ENCODE measurements around the gene FOXS1.

FOXS1 gene

DNA sequence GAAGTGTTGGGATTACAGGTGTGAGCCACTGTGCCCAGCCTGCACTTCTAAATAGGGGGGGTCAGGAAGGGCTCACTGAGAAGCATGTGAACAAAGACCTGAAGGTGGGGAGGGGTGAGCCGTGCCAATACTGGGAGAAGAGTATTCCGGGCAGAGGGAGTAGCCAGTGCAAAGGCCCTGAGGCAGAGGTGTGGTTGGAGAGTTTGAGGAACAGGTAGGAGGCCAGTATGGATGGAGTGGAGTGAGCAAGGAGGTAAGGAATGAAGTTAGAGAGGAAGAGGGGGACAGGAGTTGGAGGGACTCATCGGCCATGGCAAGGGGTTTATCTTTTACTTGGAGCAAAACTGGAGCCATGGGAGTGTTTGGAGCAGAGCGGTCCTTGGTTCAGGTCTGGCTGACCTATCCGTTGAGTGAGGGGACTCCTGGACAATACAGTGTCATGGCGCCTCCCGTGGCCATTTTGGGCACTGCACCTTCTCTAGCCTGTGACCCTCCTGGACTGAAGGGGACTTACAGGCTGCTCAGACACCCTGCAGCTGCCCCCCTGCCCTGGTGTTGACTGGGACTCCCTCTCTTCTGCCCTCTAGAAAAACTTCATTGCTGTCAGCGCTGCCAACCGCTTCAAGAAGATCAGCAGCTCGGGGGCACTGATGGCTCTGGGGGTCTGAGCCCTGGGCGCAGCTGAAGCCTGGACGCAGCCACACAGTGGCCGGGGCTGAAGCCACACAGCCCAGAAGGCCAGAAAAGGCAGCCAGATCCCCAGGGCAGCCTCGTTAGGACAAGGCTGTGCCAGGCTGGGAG lies 12.1 kb downstream of the FOXS1 start:
- Histone ChIP-seq H3K36me3 (ENCODE audit: control insufficient read depth, low read length) (no peaks in the 10 kb centered on the region), H3K4me2 (ENCODE audit: low read length) (no peak overlapping the region), H3K9me3 (ENCODE audit: control insufficient read depth, insufficient read depth, low read length) (no peaks in the 10 kb centered on the region), H3K79me2 (ENCODE audit: control insufficient read depth, low read length) (no peaks in the 10 kb centered on the region), H3K9me2 (replicated peaks; ENCODE audit: control insufficient read depth, low read length) (no peaks in the 10 kb centered on the region), H3K4me1 (ENCODE audit: control insufficient read depth, low read length) (no peaks in the 10 kb centered on the region), H3K4me3 (ENCODE audit: low read length) (no peak overlapping the region), H3K27ac (ENCODE audit: low read depth, low read length) (no peak overlapping the region), H3F3A (ENCODE audit: control insufficient read depth, insufficient read depth) (no peaks in the 10 kb centered on the region), H3K27me3 (ENCODE audit: control insufficient read depth, low read length) (peaks cover 2% of the 10 kb centered on the region; the same call in 1 of the 2 replicates), H4K20me1 (ENCODE audit: control insufficient read depth, insufficient read depth, low read depth, low read length) (no peaks in the 10 kb centered on the region)
- TF ChIP-seq EZH2phosphoT487 (IDR thresholded peaks at IDR 0.05; ENCODE audit: borderline replicate concordance, low read length): no peak
- TF ChIP-seq CTCF (IDR thresholded peaks at IDR 0.05; ENCODE audit: low read depth, low read length, poor library complexity, severe bottlenecking): peak; percentile 96

DNA sequence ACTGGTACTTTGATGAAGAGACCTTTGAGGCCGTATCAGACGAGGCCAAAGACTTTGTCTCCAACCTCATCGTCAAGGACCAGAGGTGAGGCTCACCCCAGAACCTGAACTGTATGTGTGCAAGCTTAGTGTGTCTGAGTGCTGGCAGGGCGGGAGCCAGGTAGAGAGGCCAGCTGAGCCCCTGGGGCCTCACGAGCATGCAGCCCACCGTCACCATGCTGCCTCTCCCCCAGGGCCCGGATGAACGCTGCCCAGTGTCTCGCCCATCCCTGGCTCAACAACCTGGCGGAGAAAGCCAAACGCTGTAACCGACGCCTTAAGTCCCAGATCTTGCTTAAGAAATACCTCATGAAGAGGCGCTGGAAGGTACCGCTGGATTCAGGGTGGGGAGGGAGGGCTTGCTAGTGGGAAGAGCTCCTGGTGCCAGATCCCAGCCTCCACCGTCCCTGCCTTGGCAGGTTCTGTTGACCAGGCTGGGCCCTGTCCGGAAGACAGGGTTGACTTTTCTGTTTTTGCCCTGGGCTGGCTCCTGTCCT lies 13.6 kb downstream of the FOXS1 start:
- no peak overlapping the region for H3K27ac ChIP-seq (ENCODE audit: low read depth, low read length)
- H3K4me3 ChIP-seq (ENCODE audit: low read length): no peak overlapping the region
- no peak overlapping the region for H3K4me2 ChIP-seq (ENCODE audit: low read length)
- no peaks in the 10 kb centered on the region for H3K27me3 ChIP-seq (ENCODE audit: control insufficient read depth, low read length)
- no peaks in the 10 kb centered on the region for H3F3A ChIP-seq (ENCODE audit: control insufficient read depth, insufficient read depth)
- H3K9me2 ChIP-seq (replicated peaks; ENCODE audit: control insufficient read depth, low read length): no peaks in the 10 kb centered on the region
- TF ChIP-seq CTCF (IDR thresholded peaks at IDR 0.05; ENCODE audit: low read depth, low read length, poor library complexity, severe bottlenecking) (no peak), EZH2phosphoT487 (IDR thresholded peaks at IDR 0.05; ENCODE audit: borderline replicate concordance, low read length) (no peak)
- no peaks in the 10 kb centered on the region for H3K9me3 ChIP-seq (ENCODE audit: control insufficient read depth, insufficient read depth, low read length)
- H3K36me3 ChIP-seq (ENCODE audit: control insufficient read depth, low read length): no peaks in the 10 kb centered on the region
- no peaks in the 10 kb centered on the region for H3K79me2 ChIP-seq (ENCODE audit: control insufficient read depth, low read length)
- H3K4me1 ChIP-seq (ENCODE audit: control insufficient read depth, low read length): no peaks in the 10 kb centered on the region
- no peaks in the 10 kb centered on the region; the same call in 1 of the 2 replicates for H4K20me1 ChIP-seq (ENCODE audit: control insufficient read depth, insufficient read depth, low read depth, low read length)

- H3K4me1 ChIP-seq (ENCODE audit: control insufficient read depth, low read length): no peaks in the 10 kb centered on the region
- H3K9me2 ChIP-seq (replicated peaks; ENCODE audit: control insufficient read depth, low read length): no peaks in the 10 kb centered on the region
- H3K27me3 ChIP-seq (ENCODE audit: control insufficient read depth, low read length): no peaks in the 10 kb centered on the region
- H3K9me3 ChIP-seq (ENCODE audit: control insufficient read depth, insufficient read depth, low read length): no peaks in the 10 kb centered on the region
- no peak overlapping the region for H3K27ac ChIP-seq (ENCODE audit: low read depth, low read length)
- no peaks in the 10 kb centered on the region for H3K79me2 ChIP-seq (ENCODE audit: control insufficient read depth, low read length)
- no peaks in the 10 kb centered on the region for H3K36me3 ChIP-seq (ENCODE audit: control insufficient read depth, low read length)
- H3K4me2 ChIP-seq (ENCODE audit: low read length): no peak overlapping the region
- no peaks in the 10 kb centered on the region for H3F3A ChIP-seq (ENCODE audit: control insufficient read depth, insufficient read depth)
- H4K20me1 ChIP-seq (ENCODE audit: control insufficient read depth, insufficient read depth, low read depth, low read length): no peaks in the 10 kb centered on the region; the same call in 1 of the 2 replicates
- H3K4me3 ChIP-seq (ENCODE audit: low read length): no peak overlapping the region
- no peak for TF ChIP-seq EZH2phosphoT487 (IDR thresholded peaks at IDR 0.05; ENCODE audit: borderline replicate concordance, low read length)
- no peak for TF ChIP-seq CTCF (IDR thresholded peaks at IDR 0.05; ENCODE audit: low read depth, low read length, poor library complexity, severe bottlenecking)
Measured at GRCh38 chr20:31831211-31831610, 14.2 kb downstream of the FOXS1 start.
